ENCODE results near the gene MED25.

MED25 gene

DNA sequence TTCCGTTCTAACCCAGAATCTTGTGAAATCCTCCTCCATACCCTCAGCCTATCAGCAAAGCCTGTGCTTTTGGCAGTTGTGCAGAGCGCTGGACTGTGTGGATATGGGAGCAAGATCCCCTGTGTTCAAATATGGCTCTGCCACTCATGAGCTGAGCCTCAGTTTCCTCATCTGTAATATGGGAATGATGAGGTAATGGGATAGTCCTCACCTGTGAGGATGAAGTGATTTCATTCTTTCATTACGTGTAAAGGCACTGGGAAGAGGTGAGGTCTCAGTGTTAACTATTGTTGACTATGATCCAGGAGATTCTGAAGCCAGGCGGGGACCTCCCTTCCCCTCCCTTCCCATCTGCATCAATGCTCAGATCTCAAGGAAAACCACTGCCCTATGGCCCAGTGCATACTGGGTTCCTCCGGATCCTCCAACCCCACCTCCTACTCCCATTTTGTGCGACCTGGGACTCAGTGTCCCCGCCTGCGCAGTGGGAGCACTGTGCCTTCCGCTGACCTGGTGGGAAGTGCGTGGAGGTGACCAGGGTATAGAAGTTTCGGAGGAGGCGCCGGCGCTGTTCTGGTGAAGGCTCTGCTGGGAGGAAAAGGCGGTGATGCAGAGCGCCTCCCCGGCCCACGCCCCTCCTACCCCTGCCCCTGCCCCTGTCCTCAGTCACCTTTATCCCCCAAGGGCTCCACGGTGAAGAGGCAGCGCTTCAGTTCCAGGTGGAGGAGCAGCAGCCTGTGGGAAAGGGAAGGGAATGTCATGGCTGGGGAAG lies 10.0 kb upstream of the MED25 start:
- Mint-ChIP-seq H3K4me1 (peaks cover 48% of the 10 kb centered on the region), H3K36me3 (ENCODE audit: low read depth) (peaks cover 16% of the 10 kb centered on the region), H3K4me3 (peak overlapping the region; percentile 20), H3K27ac (no peak overlapping the region), H3K9me3 (no peaks in the 10 kb centered on the region), H3K27me3 (ENCODE audit: low read depth, poor library complexity) (peaks cover 9% of the 10 kb centered on the region)
- TF ChIP-seq, protein P1, sequence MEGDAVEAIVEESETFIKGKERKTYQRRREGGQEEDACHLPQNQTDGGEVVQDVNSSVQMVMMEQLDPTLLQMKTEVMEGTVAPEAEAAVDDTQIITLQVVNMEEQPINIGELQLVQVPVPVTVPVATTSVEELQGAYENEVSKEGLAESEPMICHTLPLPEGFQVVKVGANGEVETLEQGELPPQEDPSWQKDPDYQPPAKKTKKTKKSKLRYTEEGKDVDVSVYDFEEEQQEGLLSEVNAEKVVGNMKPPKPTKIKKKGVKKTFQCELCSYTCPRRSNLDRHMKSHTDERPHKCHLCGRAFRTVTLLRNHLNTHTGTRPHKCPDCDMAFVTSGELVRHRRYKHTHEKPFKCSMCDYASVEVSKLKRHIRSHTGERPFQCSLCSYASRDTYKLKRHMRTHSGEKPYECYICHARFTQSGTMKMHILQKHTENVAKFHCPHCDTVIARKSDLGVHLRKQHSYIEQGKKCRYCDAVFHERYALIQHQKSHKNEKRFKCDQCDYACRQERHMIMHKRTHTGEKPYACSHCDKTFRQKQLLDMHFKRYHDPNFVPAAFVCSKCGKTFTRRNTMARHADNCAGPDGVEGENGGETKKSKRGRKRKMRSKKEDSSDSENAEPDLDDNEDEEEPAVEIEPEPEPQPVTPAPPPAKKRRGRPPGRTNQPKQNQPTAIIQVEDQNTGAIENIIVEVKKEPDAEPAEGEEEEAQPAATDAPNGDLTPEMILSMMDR (IDR thresholded peaks at IDR 0.05): no peak
- DNase-seq: no peak

DNA sequence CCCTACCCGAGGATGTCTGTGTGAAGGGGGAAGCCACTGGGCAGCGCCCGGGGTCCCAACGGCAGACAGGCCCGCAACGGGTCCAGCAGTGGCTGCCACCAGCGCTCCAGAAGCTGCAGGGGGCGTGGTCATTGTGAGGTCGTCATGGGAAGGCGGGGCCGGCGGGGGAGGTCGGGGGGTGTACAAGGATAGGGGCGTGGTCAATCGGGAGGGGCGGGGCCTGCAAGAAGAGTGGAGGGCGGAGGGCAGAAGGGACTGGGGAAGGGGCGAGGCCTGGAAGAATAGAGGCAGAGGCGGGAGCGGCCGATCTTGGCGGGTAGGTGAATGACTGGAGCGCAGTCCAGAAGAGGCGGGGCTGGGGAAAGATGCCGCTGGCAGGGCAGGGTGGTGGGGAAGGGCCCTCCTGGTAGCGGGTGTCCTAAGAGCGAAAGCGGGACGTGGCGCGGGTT lies 9.4 kb upstream of the MED25 start:
- H3K36me3 Mint-ChIP-seq (ENCODE audit: low read depth): peaks cover 9% of the 10 kb centered on the region
- DNase-seq: peak; percentile 99
- peaks cover 7% of the 10 kb centered on the region for H3K27me3 Mint-ChIP-seq (ENCODE audit: low read depth, poor library complexity)
- TF ChIP-seq, protein P1 (IDR thresholded peaks at IDR 0.05): no peak
- no peaks in the 10 kb centered on the region for H3K9me3 Mint-ChIP-seq
- H3K4me3 Mint-ChIP-seq: peak overlapping the region; percentile 85
- peaks cover 47% of the 10 kb centered on the region for H3K4me1 Mint-ChIP-seq
- peak overlapping the region; percentile 55 for H3K27ac Mint-ChIP-seq

DNA sequence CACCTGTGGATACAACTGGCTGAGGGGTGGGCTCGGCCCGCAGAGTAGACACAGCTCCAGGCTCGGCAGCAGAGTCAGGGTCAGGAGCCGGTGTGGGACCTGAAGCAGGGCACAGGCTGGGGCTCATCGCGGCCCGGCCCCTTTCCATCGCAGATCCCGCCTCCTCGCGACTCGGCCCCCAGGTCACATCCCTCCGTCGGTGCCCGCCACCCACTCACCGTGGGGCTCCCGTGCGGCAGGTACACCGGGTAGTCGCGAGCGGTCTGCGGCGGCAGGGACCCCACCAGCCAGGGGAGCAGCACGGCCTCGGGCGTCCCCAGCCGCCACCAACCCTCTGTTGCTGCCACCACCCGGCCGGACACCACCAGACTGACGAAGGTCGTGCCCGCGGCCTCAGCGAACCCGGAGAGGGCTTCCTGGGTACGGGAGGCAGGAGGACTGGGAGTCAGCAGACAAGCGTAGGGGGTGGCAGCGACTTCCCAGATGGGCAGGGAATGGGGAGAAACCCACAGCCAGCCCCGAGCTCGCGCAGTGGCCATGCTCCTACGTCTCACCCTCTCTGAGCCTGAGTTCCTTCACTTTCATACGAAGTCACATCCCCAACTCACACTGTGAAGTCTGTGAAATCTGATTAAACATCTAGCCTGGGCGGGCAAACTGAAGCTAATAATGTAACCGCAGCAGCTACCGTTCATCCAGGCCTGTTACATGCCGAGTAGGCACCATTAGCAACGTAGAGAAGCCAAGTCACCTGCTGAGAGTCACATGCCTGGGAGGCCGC lies 8.7 kb upstream of the MED25 start:
- peak; percentile 61 for DNase-seq

DNA sequence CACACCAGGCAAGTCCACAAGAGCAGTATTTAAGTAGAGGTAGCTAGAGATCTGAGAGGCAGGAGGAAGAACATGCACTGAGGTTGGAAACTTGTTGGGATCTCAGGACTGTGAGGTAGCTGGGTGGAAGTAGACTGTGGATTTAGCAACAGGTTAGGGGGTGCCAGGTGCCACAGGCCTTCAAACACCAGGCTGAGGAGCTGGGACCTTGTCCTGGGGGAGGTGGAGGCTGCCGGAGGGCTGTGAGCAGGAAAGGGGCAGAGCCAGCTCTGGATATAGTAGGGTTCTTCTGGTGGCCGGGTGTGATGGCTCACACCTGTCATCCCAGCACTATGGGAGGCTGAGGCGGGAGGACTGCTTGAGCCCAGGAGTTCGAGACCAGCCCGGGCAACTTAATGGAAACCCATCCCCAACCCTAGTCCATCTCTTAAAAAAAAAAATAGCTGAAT lies 8.1 kb upstream of the MED25 start:
- H3K27me3 Mint-ChIP-seq (ENCODE audit: low read depth, poor library complexity): peaks cover 7% of the 10 kb centered on the region
- peaks cover 8% of the 10 kb centered on the region for H3K36me3 Mint-ChIP-seq (ENCODE audit: low read depth)
- H3K9me3 Mint-ChIP-seq: no peaks in the 10 kb centered on the region
- TF ChIP-seq, protein P1 (IDR thresholded peaks at IDR 0.05): no peak
- DNase-seq: no peak
- H3K27ac Mint-ChIP-seq: peak overlapping the region; percentile 76
- H3K4me3 Mint-ChIP-seq: peak overlapping the region; percentile 85
- peaks cover 56% of the 10 kb centered on the region for H3K4me1 Mint-ChIP-seq

More for the DNA sequence above, 8.7 kb upstream of the MED25 start:
- peaks cover 7% of the 10 kb centered on the region for H3K27me3 Mint-ChIP-seq (ENCODE audit: low read depth, poor library complexity)
- no peaks in the 10 kb centered on the region for H3K9me3 Mint-ChIP-seq
- H3K27ac Mint-ChIP-seq: peak overlapping the region; percentile 76
- TF ChIP-seq, protein P1 (IDR thresholded peaks at IDR 0.05): no peak
- H3K4me1 Mint-ChIP-seq: peaks cover 52% of the 10 kb centered on the region
- peak overlapping the region; percentile 85 for H3K4me3 Mint-ChIP-seq
- H3K36me3 Mint-ChIP-seq (ENCODE audit: low read depth): peaks cover 8% of the 10 kb centered on the region

DNA sequence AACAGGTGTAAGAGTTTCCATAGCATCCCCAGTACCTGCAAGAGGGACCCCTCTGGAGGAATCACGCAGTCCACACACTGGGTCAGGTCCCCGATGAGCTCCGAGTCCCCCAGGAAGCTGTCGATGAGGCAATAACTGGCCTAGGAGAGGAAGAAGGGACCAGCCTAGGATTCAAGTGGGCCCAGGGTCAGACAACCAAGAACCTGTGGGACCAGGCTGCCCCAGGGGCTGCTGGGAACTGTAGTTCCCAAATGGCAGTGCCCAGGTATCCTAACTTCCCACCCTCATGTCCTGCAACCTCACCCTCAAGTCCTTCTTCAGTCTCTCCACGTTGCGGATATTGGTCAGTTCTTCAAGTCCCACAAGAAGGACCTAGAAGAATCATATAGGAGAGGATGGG lies 6.8 kb upstream of the MED25 start:
- TF ChIP-seq, protein P1 (IDR thresholded peaks at IDR 0.05): no peak
- H3K4me3 Mint-ChIP-seq: peak overlapping the region; percentile 95

More for the DNA sequence above, 6.8 kb upstream of the MED25 start:
- Mint-ChIP-seq H3K36me3 (ENCODE audit: low read depth) (peaks cover 3% of the 10 kb centered on the region), H3K27ac (no peak overlapping the region), H3K4me1 (peaks cover 53% of the 10 kb centered on the region), H3K9me3 (no peaks in the 10 kb centered on the region), H3K27me3 (ENCODE audit: low read depth, poor library complexity) (peaks cover 7% of the 10 kb centered on the region)
- DNase-seq: no peak

Data from nephron progenitor cell (in vitro differentiated cells).